H1 (cell line): ENCODE data around the gene CYP4F3. TPM values are rescaled to one million over a fixed set of nuclear protein-coding genes. Genes with fewer than 3 reads are reported as not detected.

Experiments used
- CTCF ChIA-PET: fragments of 300-600 bp; sonication (Branson Sonifier 250); formaldehyde crosslinking; loops from one replicate; lab custom pipeline; 2021; ENCODE audit not compliant: partially characterized antibody; lab: Charles Lee
- POLR2A ChIA-PET: fragments of 300-600 bp; sonication (Branson Sonifier 250); formaldehyde crosslinking; loops from one replicate; lab custom pipeline; 2021; ENCODE audit warnings: inconsistent platforms; ENCODE audit not compliant: partially characterized antibody; lab: Charles Lee
- DNase-seq, 2 experiments: peaks; one replicate each; pipeline versions ENCODE4 v3.0.0 to v3.0.0-alpha.2; 2010 to 2022; ENCODE audit warnings: low spot score in 2 of 2, low read depth in 1 of 2, mixed read lengths in 1 of 2
- FAIRE-seq: peaks from 2 replicates; lab custom pipeline; 2011; peaks lifted over from hg19 to GRCh38; lab: Jason Lieb, UNC
- H2AFZ ChIP-seq: 2 replicates; pipeline ENCODE4 v1.8.1; 2012; ENCODE audit warnings: low read length, inconsistent platforms
- H2AK5ac ChIP-seq: 2 replicates; pipeline ENCODE4 v1.6.1; 2013; ENCODE audit warnings: low read depth, low read length
- H2BK120ac ChIP-seq: replicated peaks from 2 replicates; pipeline ENCODE3; 2013; ENCODE audit warnings: low read depth, low read length, inconsistent platforms
- H2BK12ac ChIP-seq: 2 replicates; pipeline ENCODE4 v1.6.1; 2013; ENCODE audit warnings: low read depth, low read length
- H2BK15ac ChIP-seq: 2 replicates; pipeline ENCODE4 v1.6.1; 2013; ENCODE audit warnings: low read length
- H2BK20ac ChIP-seq: 2 replicates; pipeline ENCODE4 v1.6.1; 2013; ENCODE audit warnings: low read length
- H2BK5ac ChIP-seq: 2 replicates; pipeline ENCODE4 v1.6.1; 2013; ENCODE audit warnings: low read depth, low read length
- H3K14ac ChIP-seq: 2 replicates; pipeline ENCODE4 v1.6.1; 2013; ENCODE audit warnings: inconsistent platforms; ENCODE audit not compliant: insufficient read length
- H3K18ac ChIP-seq: 2 replicates; pipeline ENCODE4 v1.6.1; 2013; ENCODE audit warnings: low read length; ENCODE audit errors: extremely low read depth
- H3K23ac ChIP-seq: 2 replicates; pipeline ENCODE4 v1.6.1; 2013; ENCODE audit warnings: inconsistent platforms; ENCODE audit not compliant: insufficient read length
- H3K23me2 ChIP-seq: 2 replicates; pipeline ENCODE4 v1.6.1; 2013; ENCODE audit warnings: low read depth, low read length
- H3K27ac ChIP-seq: 2 replicates; pipeline ENCODE4 v1.6.1; 2011; ENCODE audit warnings: low read depth, low read length, inconsistent platforms
- H3K27me3 ChIP-seq, 4 experiments: replicated peaks in 1 of 4; 1 replicate in 1 of 4; 2 replicates in 3 of 4; pipeline versions ENCODE4 v1.6.1 to v1.8.1; 2011 to 2013; ENCODE audit warnings: low read length in 3 of 4, mild to moderate bottlenecking in 3 of 4, inconsistent platforms in 2 of 4, mixed read lengths in 2 of 4, moderate library complexity in 1 of 4; ENCODE audit not compliant: control insufficient read depth in 3 of 4, insufficient read depth in 3 of 4; ENCODE audit errors: extremely low read depth in 1 of 4
- H3K36me3 ChIP-seq, 4 experiments: 2 replicates each; pipeline versions ENCODE4 v1.6.1 to v1.8.1; 2011 to 2013; ENCODE audit warnings: mild to moderate bottlenecking in 4 of 4, low read length in 3 of 4, moderate library complexity in 2 of 4, control low read depth in 1 of 4, inconsistent platforms in 1 of 4; ENCODE audit not compliant: insufficient read depth in 4 of 4, control insufficient read depth in 2 of 4
- H3K4ac ChIP-seq: replicated peaks from 2 replicates; pipeline ENCODE3; 2013; ENCODE audit warnings: low read length, low read depth, mixed read lengths, inconsistent platforms; ENCODE audit not compliant: insufficient read length
- H3K4me1 ChIP-seq, 4 experiments: replicated peaks in 1 of 4; 1 replicate in 1 of 4; 2 replicates in 3 of 4; pipeline versions ENCODE4 v1.6.1 to v1.8.1; 2011 to 2013; ENCODE audit warnings: low read length in 3 of 4, inconsistent platforms in 2 of 4, mixed read lengths in 1 of 4; ENCODE audit not compliant: insufficient read depth in 4 of 4, control insufficient read depth in 3 of 4
- H3K4me2 ChIP-seq, 2 experiments: 2 replicates each; pipeline versions ENCODE4 v1.6.1 to v1.8.1; 2011 to 2013; ENCODE audit warnings: low read depth in 2 of 2, low read length in 2 of 2, control low read depth in 1 of 2, inconsistent platforms in 1 of 2, mild to moderate bottlenecking in 1 of 2; ENCODE audit not compliant: insufficient read depth in 1 of 2
- H3K4me3 ChIP-seq, 4 experiments: fragments of 200-600, 300-600 bp in 1 of 4; sonication (generic), shearing (Covaris generic), sonication (Bioruptor Twin) in 1 of 4; 2 replicates each; pipeline versions ENCODE4 v1.5.1 to v1.8.1; 2011 to 2016; ENCODE audit warnings: low read length in 4 of 4, low read depth in 3 of 4, control low read depth in 2 of 4, inconsistent platforms in 2 of 4, mild to moderate bottlenecking in 2 of 4, mixed read lengths in 1 of 4, moderate library complexity in 1 of 4; ENCODE audit not compliant: insufficient read depth in 2 of 4; ENCODE audit errors: extremely low read depth in 1 of 4
- H3K56ac ChIP-seq: replicated peaks from 2 replicates; pipeline ENCODE3; 2013; ENCODE audit warnings: low read depth, mild to moderate bottlenecking, mixed read lengths, low read length, inconsistent platforms; ENCODE audit not compliant: insufficient read length
- H3K79me1 ChIP-seq: 2 replicates; pipeline ENCODE4 v1.6.1; 2013; ENCODE audit warnings: low read depth, low read length, control low read depth
- H3K79me2 ChIP-seq, 2 experiments: 2 replicates each; pipeline versions ENCODE4 v1.6.1 to v1.8.1; 2012 to 2013; ENCODE audit warnings: low read length in 2 of 2, mild to moderate bottlenecking in 2 of 2, inconsistent platforms in 1 of 2; ENCODE audit not compliant: insufficient read depth in 2 of 2, control insufficient read depth in 1 of 2
- H3K9ac ChIP-seq, 4 experiments: replicated peaks in 1 of 4; 1 replicate in 1 of 4; 2 replicates in 3 of 4; pipeline versions ENCODE4 v1.6.1 to v1.8.1; 2011 to 2013; ENCODE audit warnings: low read depth in 3 of 4, low read length in 3 of 4, control low read depth in 2 of 4, mild to moderate bottlenecking in 2 of 4, moderate library complexity in 2 of 4, inconsistent platforms in 1 of 4; ENCODE audit errors: extremely low read depth in 1 of 4
- H3K9me3 ChIP-seq, 2 experiments: 2 replicates each; pipeline versions ENCODE4 v1.6.1 to v1.8.1; 2012 to 2013; ENCODE audit warnings: mild to moderate bottlenecking in 2 of 2, moderate library complexity in 2 of 2, control low read depth in 1 of 2, inconsistent platforms in 1 of 2, low read depth in 1 of 2, low read length in 1 of 2, mixed read lengths in 1 of 2; ENCODE audit not compliant: insufficient read depth in 2 of 2
- H4K20me1 ChIP-seq, 2 experiments: replicated peaks in 1 of 2; 2 replicates each; pipeline versions ENCODE3 to v1.8.1; 2011 to 2013; ENCODE audit warnings: inconsistent platforms in 2 of 2, low read length in 2 of 2, mild to moderate bottlenecking in 1 of 2; ENCODE audit not compliant: insufficient read depth in 2 of 2, control insufficient read depth in 1 of 2
- H4K5ac ChIP-seq: 2 replicates; pipeline ENCODE4 v1.6.1; 2013; ENCODE audit warnings: low read length, low read depth, mixed read lengths, inconsistent platforms; ENCODE audit not compliant: insufficient read length
- H4K8ac ChIP-seq: 2 replicates; pipeline ENCODE4 v1.8.0; 2013; ENCODE audit warnings: mild to moderate bottlenecking, moderate library complexity, low read length, inconsistent platforms; ENCODE audit not compliant: insufficient read depth; ENCODE audit errors: extremely low read depth
- H4K91ac ChIP-seq: replicated peaks from 2 replicates; pipeline ENCODE3; 2013; ENCODE audit warnings: low read length, mixed read lengths, inconsistent platforms; ENCODE audit not compliant: insufficient read length
- ATF3 ChIP-seq: IDR thresholded peaks from 2 replicates; pipeline ENCODE4 v1.6.1; 2011; ENCODE audit warnings: low read depth, mild to moderate bottlenecking, low read length; ENCODE audit not compliant: insufficient read depth
- HDAC2 ChIP-seq, 2 experiments: fragments of 300-600 bp in 1 of 2; sonication (generic) in 1 of 2; IDR thresholded peaks; 2 replicates each; pipeline ENCODE4 v1.6.1; 2011 to 2012; ENCODE audit warnings: low read depth in 2 of 2, low read length in 2 of 2, mild to moderate bottlenecking in 2 of 2, moderate library complexity in 2 of 2, borderline replicate concordance in 1 of 2, inconsistent platforms in 1 of 2
- NRF1 ChIP-seq: IDR thresholded peaks from 2 replicates; pipeline ENCODE4 v1.6.1; 2011; ENCODE audit warnings: mild to moderate bottlenecking, low read depth, low read length, improper control_type of control experiment
- ZNF274 ChIP-seq: IDR thresholded peaks from 2 replicates; pipeline ENCODE4 v1.7.0; 2012; ENCODE audit warnings: low read length, borderline replicate concordance; ENCODE audit errors: extremely low read depth
- WGBS, 2 experiments: shearing (Covaris generic) in 1 of 2; methylation state at CpG; one replicate each; pipeline versions ENCODE4 v1.1.6 to v1.1.7; 2013 to 2015; ENCODE audit warnings: low lambda C conversion rate in 2 of 2, mixed read lengths in 2 of 2, inconsistent platforms in 1 of 2, low coverage in 1 of 2, missing lambda C conversion rate in 1 of 2; ENCODE audit not compliant: insufficient replicate concordance in 2 of 2, insufficient coverage in 1 of 2, insufficient read length in 1 of 2; ENCODE audit errors: extremely low coverage in 1 of 2, missing lambda C conversion rate in 1 of 2; 5-methylcytosine and 5-hydroxymethylcytosine counted together
- polyA plus RNA-seq, 7 experiments: library from polyadenylated mRNA; depleted of rRNA in 3 of 7; stranded (reverse) in 5 of 7; unstranded in 2 of 7; fragments of >200 nt in 5 of 7; fragments of 200-250 nt in 2 of 7; gene quantifications; 1 replicate in 5 of 7; 2 replicates in 1 of 7; 4 replicates in 1 of 7; pipeline versions ENCODE4 v1.2.1 to v1.2.3, GENCODE V29; 2011 to 2013; ENCODE audit warnings: missing spikeins in 2 of 7, mixed read lengths in 2 of 7
- total RNA-seq: library from RNA; stranded (reverse); fragmentation: NEBNext Ultra II Directional; extraction: Animal tissue kit (Norgen Biotek cat#: 25700); gene quantifications from 2 replicates; pipeline ENCODE4 v1.2.1, GENCODE V29; 2021

Gene CYP4F3
- total and polyA plus RNA-seq, 2 of the 8 experiments (the other 6 are each of a cell fraction or from before 2014, with no cell fraction given): not detected

DNA sequence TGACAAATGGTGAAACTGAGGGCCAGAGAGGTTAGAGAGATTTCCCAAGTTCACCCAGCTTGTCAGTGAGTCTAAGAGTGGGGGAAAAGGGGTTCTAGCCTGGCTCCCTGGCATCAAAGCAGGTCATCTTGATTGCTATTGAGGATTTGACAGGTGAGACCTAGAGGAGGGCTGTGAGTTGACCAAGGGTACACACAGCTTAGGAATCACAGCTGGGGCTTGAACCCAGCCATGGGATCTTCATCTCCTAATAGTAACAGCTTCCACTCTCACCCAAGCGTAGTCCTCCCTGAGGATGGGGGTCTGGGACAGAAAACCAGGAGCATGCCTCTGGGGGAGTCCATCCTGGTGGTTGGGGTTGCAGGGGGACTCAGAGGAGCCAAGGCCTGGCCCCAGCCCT lies 18.9 kb upstream of the CYP4F3 start:
- Histone ChIP-seq H4K8ac (no peak overlapping the region), H3K4me1 (no peaks in the 10 kb centered on the region), H3K9me3 (peaks cover 77 to 79% of the 10 kb centered on the region in 2 experiments), H3K23ac (no peak overlapping the region), H3K14ac (no peak overlapping the region), H2AK5ac (no peak overlapping the region), H2AFZ (no peak overlapping the region), H3K4me2 (no peak overlapping the region), H3K36me3 (no peaks in the 10 kb centered on the region), H3K79me2 (no peaks in the 10 kb centered on the region), H2BK120ac (no peak overlapping the region), H3K4ac (no peak overlapping the region), H3K18ac (no peak overlapping the region), H3K23me2 (no peaks in the 10 kb centered on the region), H4K91ac (no peak overlapping the region), H3K56ac (no peak overlapping the region), H3K27ac (no peak overlapping the region), H2BK5ac (no peak overlapping the region), H3K79me1 (no peaks in the 10 kb centered on the region), H3K9ac (no peak overlapping the region), H4K5ac (no peak overlapping the region), H4K20me1 (no peaks in the 10 kb centered on the region), H3K4me3 (no peak overlapping the region), H2BK12ac (no peak overlapping the region), H2BK20ac (no peak overlapping the region), H3K27me3 (no peaks in the 10 kb centered on the region), H2BK15ac (no peak overlapping the region)
- ChIA-PET CTCF (interaction anchor here (0.6 kb wide), 1 partner anchor 686 kb away, joined by 3 read pairs; no protein-coding TSS in a partner anchor), POLR2A (no interaction called here)
- FAIRE-seq (no peak), DNase-seq (no peak)
- TF ChIP-seq ATF3 (no peak), ZNF274 (no peak), NRF1 (no peak), HDAC2 (IDR thresholded peaks at IDR 0.05; ENCODE audit: borderline replicate concordance in 1 of 2, low read depth in 2 of 2, low read length in 2 of 2) (no peak)
- whole genome bisulfite sequencing, 2 experiments: 88% methylated on average over 1 of the region's 1 CpG; no CpG with 5 or more reads in 1 of the 2 experiments
